GM12892 (cell line): ENCODE measurements around the gene TTR.

Source experiments
- POLR2A ChIP-seq: IDR thresholded peaks from 2 replicates; pipeline ENCODE4 v1.6.1; 2011; ENCODE audit warnings: low read depth, low read length, control low read depth
- POLR2AphosphoS5 ChIP-seq: IDR thresholded peaks from 2 replicates; pipeline ENCODE4 v1.6.1; 2011; ENCODE audit warnings: low read depth, low read length, control low read depth

GRCh38 chr18:31549416-31549815 is 42.3 kb upstream of the TTR start:
- TF ChIP-seq POLR2A (no peak), POLR2AphosphoS5 (no peak)
